ENCODE data around the gene ERVK3-1. TPM values are rescaled to one million over a fixed set of nuclear protein-coding genes. Genes with fewer than 3 reads are reported as not detected.
"Not testable (repeated sequence)": the region's sequence is repeated elsewhere in the genome, so short reads cannot be mapped to it uniquely, and the experiment has no call there.

ERVK3-1 gene
- total RNA-seq, 1 donor from 2014 or later: 38.6 TPM

- H3K9me3 Mint-ChIP-seq: no peaks in the 10 kb centered on the region
- peaks cover 21% of the 10 kb centered on the region for H3K4me1 Mint-ChIP-seq
- H3K27ac Mint-ChIP-seq: peak overlapping the region; percentile 98
- peaks cover 30% of the 10 kb centered on the region for H3K36me3 Mint-ChIP-seq
- DNase-seq (ENCODE audit: low spot score in 2 of 2, unreplicated experiment in 2 of 2): no peak
- TF ChIP-seq, protein P1, sequence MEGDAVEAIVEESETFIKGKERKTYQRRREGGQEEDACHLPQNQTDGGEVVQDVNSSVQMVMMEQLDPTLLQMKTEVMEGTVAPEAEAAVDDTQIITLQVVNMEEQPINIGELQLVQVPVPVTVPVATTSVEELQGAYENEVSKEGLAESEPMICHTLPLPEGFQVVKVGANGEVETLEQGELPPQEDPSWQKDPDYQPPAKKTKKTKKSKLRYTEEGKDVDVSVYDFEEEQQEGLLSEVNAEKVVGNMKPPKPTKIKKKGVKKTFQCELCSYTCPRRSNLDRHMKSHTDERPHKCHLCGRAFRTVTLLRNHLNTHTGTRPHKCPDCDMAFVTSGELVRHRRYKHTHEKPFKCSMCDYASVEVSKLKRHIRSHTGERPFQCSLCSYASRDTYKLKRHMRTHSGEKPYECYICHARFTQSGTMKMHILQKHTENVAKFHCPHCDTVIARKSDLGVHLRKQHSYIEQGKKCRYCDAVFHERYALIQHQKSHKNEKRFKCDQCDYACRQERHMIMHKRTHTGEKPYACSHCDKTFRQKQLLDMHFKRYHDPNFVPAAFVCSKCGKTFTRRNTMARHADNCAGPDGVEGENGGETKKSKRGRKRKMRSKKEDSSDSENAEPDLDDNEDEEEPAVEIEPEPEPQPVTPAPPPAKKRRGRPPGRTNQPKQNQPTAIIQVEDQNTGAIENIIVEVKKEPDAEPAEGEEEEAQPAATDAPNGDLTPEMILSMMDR (IDR thresholded peaks at IDR 0.05; ENCODE audit: unreplicated experiment): no peak
- peak overlapping the region; percentile 99 for H3K4me3 Mint-ChIP-seq
- no peaks in the 10 kb centered on the region for H3K27me3 Mint-ChIP-seq (ENCODE audit: low read depth)
Measured at GRCh38 chr19:58305932-58306323, 751 bp downstream of the ERVK3-1 start.

DNA sequence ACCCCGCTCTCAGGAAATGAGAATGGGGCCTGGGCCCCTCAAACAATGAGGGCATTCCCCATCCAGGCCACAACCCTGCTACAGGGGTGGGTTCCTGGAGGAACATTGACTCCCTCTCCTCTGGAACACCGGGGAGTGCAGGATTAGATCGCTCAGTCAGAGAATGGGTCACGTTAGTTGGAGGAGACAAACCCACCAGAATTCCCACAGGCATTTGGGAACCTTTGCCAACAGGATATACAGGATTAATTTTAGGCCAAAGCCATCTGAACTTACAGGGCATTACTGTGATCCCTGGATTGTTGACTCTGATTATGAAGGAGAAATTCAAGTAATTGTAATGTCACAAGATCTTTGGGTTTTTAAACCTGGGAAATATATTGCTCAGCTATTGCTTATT, 2.6 kb downstream of the ERVK3-1 start:
- Mint-ChIP-seq H3K27ac (no peak overlapping the region), H3K27me3 (ENCODE audit: low read depth) (no peaks in the 10 kb centered on the region), H3K4me1 (peaks cover 21% of the 10 kb centered on the region), H3K36me3 (peaks cover 42% of the 10 kb centered on the region), H3K9me3 (no peaks in the 10 kb centered on the region), H3K4me3 (no peak overlapping the region)
- TF ChIP-seq, protein P1 (IDR thresholded peaks at IDR 0.05; ENCODE audit: unreplicated experiment): no peak
- no peak for DNase-seq (ENCODE audit: low spot score in 2 of 2, unreplicated experiment in 2 of 2)

DNA sequence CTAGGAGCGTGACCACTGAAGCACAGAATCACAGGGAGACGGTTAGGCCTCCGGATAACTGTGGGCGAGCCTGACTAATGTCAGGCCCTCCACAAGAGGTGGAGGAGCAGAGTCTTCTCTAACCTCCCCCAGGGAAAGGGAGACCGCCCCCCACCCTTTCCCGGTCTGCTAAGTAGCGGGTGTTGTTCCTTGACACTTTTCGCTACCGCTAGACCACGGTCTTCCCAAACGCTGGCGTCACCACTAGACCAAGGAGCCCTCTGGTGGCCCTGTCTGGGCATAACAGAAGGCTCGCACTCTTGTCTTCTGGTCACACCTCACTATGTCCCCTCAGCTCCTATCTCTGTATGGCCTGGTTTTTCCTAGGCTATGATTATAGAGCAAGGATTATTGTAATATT, 5.5 kb downstream of the ERVK3-1 start:
- not testable (repeated sequence) for H3K27me3 Mint-ChIP-seq (ENCODE audit: low read depth); H3K4me3 Mint-ChIP-seq; H3K27ac Mint-ChIP-seq; H3K4me1 Mint-ChIP-seq; H3K9me3 Mint-ChIP-seq
- TF ChIP-seq, protein P1 (IDR thresholded peaks at IDR 0.05; ENCODE audit: unreplicated experiment): peak; percentile 39
- peaks cover 64% of the 10 kb centered on the region for H3K36me3 Mint-ChIP-seq
- DNase-seq (ENCODE audit: low spot score in 2 of 2, unreplicated experiment in 2 of 2): peak in 1 of 2 experiments; percentile 60

- Mint-ChIP-seq H3K27ac (no peak overlapping the region), H3K4me3 (no peak overlapping the region), H3K36me3 (peaks cover 64% of the 10 kb centered on the region)
Measured at GRCh38 chr19:58311345-58311865, 6.2 kb downstream of the ERVK3-1 start.

GRCh38 chr19:58315580-58315979, 10.4 kb downstream of the ERVK3-1 start:
- H3K27me3 Mint-ChIP-seq (ENCODE audit: low read depth): no peaks in the 10 kb centered on the region
- peaks cover 6% of the 10 kb centered on the region for H3K9me3 Mint-ChIP-seq
- H3K36me3 Mint-ChIP-seq: peaks cover 41% of the 10 kb centered on the region
- H3K4me3 Mint-ChIP-seq: no peak overlapping the region
- TF ChIP-seq, protein P1 (IDR thresholded peaks at IDR 0.05; ENCODE audit: unreplicated experiment): no peak
- H3K4me1 Mint-ChIP-seq: no peaks in the 10 kb centered on the region
- DNase-seq (ENCODE audit: low spot score in 2 of 2, unreplicated experiment in 2 of 2): no peak
- H3K27ac Mint-ChIP-seq: no peak overlapping the region

More at GRCh38 chr19:58311345-58311865, 6.2 kb downstream of the ERVK3-1 start:
- TF ChIP-seq, protein P1 (IDR thresholded peaks at IDR 0.05; ENCODE audit: unreplicated experiment): no peak
- peaks cover under 1% of the 10 kb centered on the region for H3K4me1 Mint-ChIP-seq
- H3K27me3 Mint-ChIP-seq (ENCODE audit: low read depth): no peaks in the 10 kb centered on the region
- no peak for DNase-seq (ENCODE audit: low spot score in 2 of 2, unreplicated experiment in 2 of 2)
- peaks cover 6% of the 10 kb centered on the region for H3K9me3 Mint-ChIP-seq
